Esophagus muscularis mucosa (tissue), 4 donors: ENCODE measurements around the gene MYD88. TPM values are rescaled to one million over a fixed set of nuclear protein-coding genes. Genes with fewer than 3 reads are reported as not detected.

Experiments
- DNase-seq: peaks from one replicate; pipeline ENCODE4 v3.0.0-alpha.2; 2017; ENCODE audit errors: extremely low spot score
- H3K27ac ChIP-seq, 4 donors: fragments of 200-600 bp; sonication (generic); replicated peaks in 1 of 4; 1 replicate in 3 of 4; 2 replicates in 1 of 4; pipeline ENCODE4 v1.5.1; 2016 to 2019; ENCODE audit warnings: mild to moderate bottlenecking in 1 of 4
- H3K27me3 ChIP-seq, 4 donors: fragments of 200-600 bp; sonication (generic); one replicate each; pipeline versions ENCODE4 v1.5.1 to v1.6.0; 2016 to 2019
- H3K36me3 ChIP-seq, 4 donors: fragments of 200-600 bp; sonication (generic); one replicate each; pipeline ENCODE4 v1.5.1; 2016 to 2019
- H3K4me1 ChIP-seq, 4 donors: fragments of 200-600 bp; sonication (generic); one replicate each; pipeline ENCODE4 v1.5.1; 2016 to 2019
- H3K4me3 ChIP-seq, 4 donors: fragments of 200-600 bp; sonication (generic); 1 replicate in 2 of 4; 2 replicates in 2 of 4; pipeline ENCODE4 v1.5.1; 2016 to 2019; ENCODE audit warnings: mild to moderate bottlenecking in 4 of 4, moderate library complexity in 1 of 4
- H3K9me3 ChIP-seq, 4 donors: fragments of 200-600 bp; sonication (generic); 1 replicate in 3 of 4; 2 replicates in 1 of 4; pipeline ENCODE4 v1.5.1; 2016 to 2019
- CTCF ChIP-seq, 3 experiments: fragments of 200-600 bp in 2 of 3; fragments of 450-650 bp in 1 of 3; sonication (generic) in 2 of 3; IDR thresholded peaks; one replicate each; pipeline ENCODE4 v1.5.1; 2017 to 2019; ENCODE audit warnings: antibody characterized with exemption in 3 of 3, mild to moderate bottlenecking in 2 of 3, moderate library complexity in 1 of 3
- EP300 ChIP-seq: sonication (generic); formaldehyde crosslinking; IDR thresholded peaks from one replicate; pipeline ENCODE4 v1.6.1; 2017; ENCODE audit warnings: antibody characterized with exemption
- POLR2A ChIP-seq: fragments of 450-650 bp; IDR thresholded peaks from one replicate; pipeline ENCODE4 v1.6.1; 2017; ENCODE audit warnings: antibody characterized with exemption, moderate library complexity, mild to moderate bottlenecking, low read depth
- POLR2AphosphoS5 ChIP-seq, 2 donors: sonication (generic); formaldehyde crosslinking; IDR thresholded peaks; one replicate each; pipeline ENCODE4 v1.6.1; 2017; ENCODE audit warnings: antibody characterized with exemption in 2 of 2
- WGBS: methylation state at CpG from one replicate; pipeline ENCODE4 v1.1.5; 2018; 5-methylcytosine and 5-hydroxymethylcytosine counted together
- intact Hi-C: fragments of 100-400 bp; cut with DNase I; formaldehyde crosslinking; loops from one replicate; pipeline ENCODE4 v1.15.1; 2023
- total RNA-seq, 4 donors: library from RNA; depleted of rRNA; stranded (reverse); fragments of >200 nt; gene quantifications; one replicate each; pipeline versions ENCODE4 v1.1.0 to v1.2.1, GENCODE V29; 2016

MYD88 gene
- total RNA-seq, 4 donors from 2014 or later: 21.2 to 38.6 (median 26.1) TPM

GRCh38 chr3:38107911-38108648 lies 30.4 kb upstream of the MYD88 start:
- H3K9me3 ChIP-seq: peaks cover 0 to 5% (median 2%) of the 10 kb centered on the region in 4 donors
- TF ChIP-seq CTCF (IDR thresholded peaks at IDR 0.05): no peak
- TF ChIP-seq POLR2AphosphoS5 (IDR thresholded peaks at IDR 0.05): no peak
- TF ChIP-seq EP300: no peak
- no peak for TF ChIP-seq POLR2A
- no peaks in the 10 kb centered on the region for H3K4me1 ChIP-seq

DNA sequence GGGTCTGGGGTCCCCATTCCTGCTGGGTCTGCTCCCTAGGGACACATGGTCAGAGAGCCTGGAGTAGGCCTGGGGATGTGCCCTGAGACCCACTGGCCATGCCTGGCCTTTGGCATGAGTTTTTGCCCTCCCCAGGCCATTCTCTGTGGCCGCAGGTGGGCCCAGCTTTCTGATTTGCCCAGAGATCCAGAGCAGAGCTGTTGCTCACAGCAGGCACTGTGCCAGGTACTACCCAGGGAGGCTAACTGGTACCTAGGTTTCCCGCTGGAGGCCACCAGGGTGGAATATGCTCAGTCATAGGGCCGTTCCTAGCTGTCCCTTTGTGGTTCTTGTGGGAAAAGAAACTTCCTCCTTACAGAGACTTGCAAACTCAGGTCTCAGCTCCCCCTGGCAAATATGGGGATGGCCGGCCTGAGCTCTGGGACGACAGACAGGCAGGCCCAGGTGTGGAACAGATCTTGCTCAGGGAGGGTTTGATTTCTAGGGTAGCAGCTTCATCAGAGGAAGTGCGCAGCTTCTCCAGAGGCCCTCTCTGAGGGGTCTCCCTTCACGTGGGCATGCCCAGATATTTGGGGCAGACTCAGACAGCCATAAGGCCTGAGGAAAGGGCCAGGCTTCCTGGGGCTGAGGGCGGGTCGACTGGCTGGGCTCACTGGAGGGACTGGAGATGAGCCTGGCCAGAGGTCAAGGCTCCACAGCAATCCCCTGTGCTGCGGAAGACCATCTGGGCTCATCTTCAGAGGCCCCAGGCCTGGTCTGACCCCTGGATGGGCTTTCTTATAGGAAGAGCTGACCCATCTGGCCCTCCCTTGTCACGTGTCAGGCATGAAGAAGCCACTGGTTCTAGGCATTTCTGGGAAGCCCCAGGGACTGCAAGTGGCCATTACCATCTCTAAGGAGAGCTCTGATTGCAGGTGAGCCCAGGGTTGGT lies 29.5 kb upstream of the MYD88 start:
- Histone ChIP-seq H3K27ac (no peak overlapping the region), H3K9me3 (peaks cover 0 to 5% (median 2%) of the 10 kb centered on the region in 4 donors), H3K4me1 (no peaks in the 10 kb centered on the region), H3K36me3 (no peaks in the 10 kb centered on the region), H3K4me3 (no peak overlapping the region), H3K27me3 (peaks cover 0 to 11% (median 0%) of the 10 kb centered on the region in 4 donors)
- WGBS: 75% methylated on average over 10 of the region's 11 CpGs
- no peak for TF ChIP-seq CTCF (IDR thresholded peaks at IDR 0.05)
- no peak for TF ChIP-seq POLR2AphosphoS5 (IDR thresholded peaks at IDR 0.05)
- TF ChIP-seq EP300: no peak
- no peak for TF ChIP-seq POLR2A
- DNase-seq: no peak
- intact Hi-C loops: no loop called here

More at GRCh38 chr3:38107911-38108648, 30.4 kb upstream of the MYD88 start:
- Histone ChIP-seq H3K27ac (no peak overlapping the region), H3K36me3 (no peaks in the 10 kb centered on the region), H3K27me3 (peaks cover 0 to 11% (median 0%) of the 10 kb centered on the region in 4 donors), H3K4me3 (no peak overlapping the region)
- WGBS: 83% methylated on average over 6 of the region's 7 CpGs
- intact Hi-C loops: no loop called here
- DNase-seq: no peak

- intact Hi-C loops: no loop called here
- no peak for DNase-seq
- WGBS: 92% methylated on average over 13 of the region's 17 CpGs
Observed at GRCh38 chr3:38109580-38110313, 28.7 kb upstream of the MYD88 start.

More at GRCh38 chr3:38109580-38110313, 28.7 kb upstream of the MYD88 start:
- TF ChIP-seq POLR2A (no peak), CTCF (IDR thresholded peaks at IDR 0.05) (no peak), POLR2AphosphoS5 (IDR thresholded peaks at IDR 0.05) (no peak), EP300 (no peak)
- Histone ChIP-seq H3K4me1 (no peaks in the 10 kb centered on the region), H3K27me3 (peaks cover 0 to 11% (median 0%) of the 10 kb centered on the region in 4 donors), H3K9me3 (peaks cover 0 to 5% (median 2%) of the 10 kb centered on the region in 4 donors), H3K4me3 (no peak overlapping the region), H3K27ac (no peak overlapping the region), H3K36me3 (no peaks in the 10 kb centered on the region)
